Endothelial cell of umbilical vein (primary cell): ENCODE data around the gene CD81. TPM values are rescaled to one million over a fixed set of nuclear protein-coding genes. Genes with fewer than 3 reads are reported as not detected.

Experiments used
- BruUV-seq: library from RNA; stranded (reverse); fragments of 400-500 nt; replicated peaks from 2 replicates; lab custom pipeline; 2021; lab: Mats Ljungman, UMichigan
- CTCF ChIA-PET: fragments of 300-600, 350-600 bp; sonication (Branson Sonifier 250); formaldehyde crosslinking; loops from one replicate; lab custom pipeline; 2021; ENCODE audit warnings: antibody characterized with exemption, inconsistent platforms; lab: Charles Lee
- POLR2A ChIA-PET: fragments of 300-600, 350-600 bp; sonication (Branson Sonifier 250); formaldehyde crosslinking; loops from one replicate; lab custom pipeline; 2021; ENCODE audit warnings: antibody characterized with exemption, inconsistent platforms; lab: Charles Lee
- DNase-seq: peaks from one replicate; pipeline ENCODE4 v3.0.0-alpha.2; 2011; ENCODE audit warnings: low read depth, low spot score
- FAIRE-seq: peaks from 2 replicates; lab custom pipeline; 2011; peaks lifted over from hg19 to GRCh38; lab: Jason Lieb, UNC
- H2AFZ ChIP-seq: 2 replicates; pipeline ENCODE4 v1.6.0; 2012; ENCODE audit warnings: low read depth, low read length, control low read depth, inconsistent platforms
- H3K27ac ChIP-seq: 2 replicates; pipeline ENCODE4 v1.5.1; 2011; ENCODE audit warnings: low read depth, mild to moderate bottlenecking, control low read depth, low read length, moderate library complexity; ENCODE audit not compliant: insufficient read depth
- H3K27me3 ChIP-seq, 2 experiments: 2 replicates each; pipeline versions ENCODE4 v1.6.0 to v1.6.1; 2011; ENCODE audit warnings: low read length in 2 of 2, mixed read lengths in 1 of 2; ENCODE audit not compliant: control insufficient read depth in 2 of 2, insufficient read depth in 2 of 2
- H3K36me3 ChIP-seq, 2 experiments: 2 replicates in 1 of 2; 3 replicates in 1 of 2; pipeline ENCODE4 v1.5.1; 2011; ENCODE audit warnings: low read length in 2 of 2, mild to moderate bottlenecking in 1 of 2, moderate library complexity in 1 of 2; ENCODE audit not compliant: control insufficient read depth in 2 of 2, insufficient read depth in 2 of 2; ENCODE audit errors: extremely low read depth in 1 of 2
- H3K4me1 ChIP-seq: 3 replicates; pipeline ENCODE4 v1.5.1; 2011; ENCODE audit warnings: mild to moderate bottlenecking, low read length; ENCODE audit not compliant: control insufficient read depth, insufficient read depth; ENCODE audit errors: extremely low read depth
- H3K4me2 ChIP-seq: 2 replicates; pipeline ENCODE4 v1.6.1; 2011; ENCODE audit warnings: low read length, control low read depth, mixed read lengths; ENCODE audit not compliant: insufficient read depth
- H3K4me3 ChIP-seq, 3 experiments: fragments of 200-600 bp in 1 of 3; sonication (generic), shearing (Covaris generic) in 1 of 3; replicated peaks in 1 of 3; 2 replicates each; pipeline ENCODE4 v1.5.1; 2011 to 2016; ENCODE audit warnings: control low read depth in 3 of 3, low read length in 3 of 3, mild to moderate bottlenecking in 2 of 3, inconsistent platforms in 1 of 3, low read depth in 1 of 3, moderate library complexity in 1 of 3; ENCODE audit not compliant: insufficient read depth in 1 of 3
- H3K79me2 ChIP-seq: 2 replicates; pipeline ENCODE4 v1.6.0; 2012; ENCODE audit warnings: low read length, inconsistent platforms; ENCODE audit not compliant: control insufficient read depth, insufficient read depth
- H3K9ac ChIP-seq: replicated peaks from 2 replicates; pipeline ENCODE3; 2011; ENCODE audit warnings: low read length, control low read depth; ENCODE audit not compliant: insufficient read depth; ENCODE audit errors: extremely low read depth
- H3K9me1 ChIP-seq: replicated peaks from 3 replicates; pipeline ENCODE4 v1.6.0; 2011; ENCODE audit warnings: mild to moderate bottlenecking, low read length; ENCODE audit not compliant: control insufficient read depth, insufficient read depth; ENCODE audit errors: extremely low read depth
- H3K9me3 ChIP-seq: replicated peaks from 2 replicates; pipeline ENCODE4 v1.5.1; 2012; ENCODE audit warnings: low read length, inconsistent platforms; ENCODE audit not compliant: control insufficient read depth, insufficient read depth
- H4K20me1 ChIP-seq: replicated peaks from 2 replicates; pipeline ENCODE3; 2011; ENCODE audit warnings: mild to moderate bottlenecking, low read length; ENCODE audit not compliant: control insufficient read depth, insufficient read depth; ENCODE audit errors: extremely low read depth
- CTCF ChIP-seq, 2 donors: IDR thresholded peaks; 1 replicate in 1 of 2; 2 replicates in 1 of 2; pipeline ENCODE4 v1.5.1; 2011; ENCODE audit warnings: low read length in 2 of 2, mild to moderate bottlenecking in 2 of 2, moderate library complexity in 2 of 2, control low read depth in 1 of 2, inconsistent platforms in 1 of 2, low read depth in 1 of 2; ENCODE audit not compliant: insufficient read depth in 1 of 2; ENCODE audit errors: extremely low read depth in 1 of 2
- EZH2 ChIP-seq: IDR thresholded peaks from 2 replicates; pipeline ENCODE4 v1.6.1; 2012; ENCODE audit warnings: borderline replicate concordance, low read depth, mild to moderate bottlenecking, moderate library complexity, low read length, inconsistent platforms; ENCODE audit not compliant: severe bottlenecking
- FOS ChIP-seq: IDR thresholded peaks from 2 replicates; pipeline ENCODE4 v1.6.1; 2011; ENCODE audit warnings: mild to moderate bottlenecking, low read length, moderate library complexity, borderline replicate concordance; ENCODE audit not compliant: insufficient read depth
- GATA2 ChIP-seq: IDR thresholded peaks from 2 replicates; pipeline ENCODE4 v1.7.0; 2011; ENCODE audit warnings: low read depth, mild to moderate bottlenecking, moderate library complexity, mixed read lengths, low read length; ENCODE audit not compliant: insufficient read length, insufficient read depth
- JUN ChIP-seq: IDR thresholded peaks from 2 replicates; pipeline ENCODE4 v1.6.1; 2011; ENCODE audit warnings: borderline replicate concordance, low read depth; ENCODE audit not compliant: insufficient read length, insufficient read depth
- POLR2A ChIP-seq: IDR thresholded peaks from 2 replicates; pipeline ENCODE4 v1.6.1; 2012; ENCODE audit warnings: low read depth, mild to moderate bottlenecking, control low read depth, low read length
- dilution Hi-C: fragments of 300-500 bp; cut with MboI; formaldehyde crosslinking; loops from one replicate; pipeline ENCODE4 v1.15.0; 2019; ENCODE audit warnings: low sequenced_read_pairs; ENCODE audit not compliant: extremely low pct_ligation_motif_present
- intact Hi-C: fragments of 100-400 bp; cut with micrococcal nuclease; formaldehyde crosslinking; loops from one replicate; pipeline ENCODE4 v1.10.0; 2022
- polyA plus RNA-seq, 4 experiments: library from polyadenylated mRNA; depleted of rRNA in 3 of 4; stranded (reverse) in 3 of 4; unstranded in 1 of 4; fragments of >200 nt; gene quantifications; 2 replicates each; pipeline versions ENCODE4 v1.2.1 to v1.2.3, GENCODE V29; 2011 to 2012; ENCODE audit warnings: missing spikeins in 1 of 4
- total RNA-seq: library from RNA; stranded (reverse); gene quantifications from 2 replicates; pipeline ENCODE4 v1.2.3, GENCODE V29; 2021

CD81 gene
- total and polyA plus RNA-seq, 2 donors (not counting 3 experiments of a cell fraction or from before 2014, with no cell fraction given): 409 to 802 TPM

GRCh38 chr11:2360081-2360642, 16.9 kb upstream of the CD81 start:
- no peaks in the 10 kb centered on the region for H3K9me3 ChIP-seq
- H3K9ac ChIP-seq: no peak overlapping the region
- no peak overlapping the region for H2AFZ ChIP-seq
- no peak for FAIRE-seq
- BruUV-seq: no TSS peak
- dilution Hi-C loops (no loop called here), intact Hi-C loops (no loop called here)
- ChIA-PET POLR2A (no interaction called here), CTCF (interaction anchor here (1.1 kb wide), 1 partner anchor 12 kb away, joined by 3 read pairs; no protein-coding TSS in a partner anchor)
- TF ChIP-seq POLR2A (no peak), GATA2 (no peak), CTCF (IDR thresholded peaks at IDR 0.05; ENCODE audit: extremely low read depth in 1 of 2, insufficient read depth in 1 of 2, low read depth in 1 of 2, low read length in 2 of 2) (no peak), EZH2 (no peak), FOS (no peak), JUN (no peak)
- no peak overlapping the region for H3K4me3 ChIP-seq
- no peak for DNase-seq
- no peak overlapping the region for H3K27ac ChIP-seq
- no peaks in the 10 kb centered on the region for H3K27me3 ChIP-seq
- no peaks in the 10 kb centered on the region for H3K36me3 ChIP-seq
- no peaks in the 10 kb centered on the region for H3K79me2 ChIP-seq
- no peak overlapping the region for H3K4me2 ChIP-seq
- H3K4me1 ChIP-seq: no peaks in the 10 kb centered on the region
- H4K20me1 ChIP-seq: no peaks in the 10 kb centered on the region
- H3K9me1 ChIP-seq: no peaks in the 10 kb centered on the region
